ENCODE results near the gene JAKMIP3. TPM values are rescaled to one million over a fixed set of nuclear protein-coding genes. Genes with fewer than 3 reads are reported as not detected.
"Not testable (repeated sequence)": the region's sequence is repeated elsewhere in the genome, so short reads cannot be mapped to it uniquely, and the experiment has no call there.

Gene JAKMIP3
- total and polyA plus RNA-seq, 2 experiments from 2014 or later = 0.26 to 0.42 TPM

- no peak overlapping the region for H3K4me3 ChIP-seq
- no peak for TF ChIP-seq CTCF (IDR thresholded peaks at IDR 0.05; ENCODE audit: low read depth, low read length)
- H3K36me3 ChIP-seq = no peaks in the 10 kb centered on the region
- no peaks in the 10 kb centered on the region for H3K9me3 ChIP-seq (ENCODE audit: low read depth)
- no peaks in the 10 kb centered on the region for H3K27me3 ChIP-seq
- no peak for DNase-seq (ENCODE audit: low read depth in 1 of 2, low spot score in 1 of 2)
- H3K27ac ChIP-seq = no peak overlapping the region
- H3K4me1 ChIP-seq (ENCODE audit: low read depth) = no peaks in the 10 kb centered on the region
These were observed 13.1 kb downstream of the JAKMIP3 start for GRCh38 chr10:132078746-132079345.

- not testable (repeated sequence) for H3K27ac ChIP-seq; H3K4me1 ChIP-seq (ENCODE audit: low read depth); H3K27me3 ChIP-seq; DNase-seq (ENCODE audit: low read depth in 1 of 2, low spot score in 1 of 2); H3K4me3 ChIP-seq; H3K36me3 ChIP-seq; H3K9me3 ChIP-seq (ENCODE audit: low read depth)
These were observed 18.6 kb downstream of the JAKMIP3 start for GRCh38 chr10:132084384-132084783.

GRCh38 chr10:132093236-132093635 is 27.5 kb downstream of the JAKMIP3 start:
- H3K36me3 ChIP-seq; H3K27me3 ChIP-seq; H3K4me1 ChIP-seq (ENCODE audit: low read depth); H3K9me3 ChIP-seq (ENCODE audit: low read depth); DNase-seq (ENCODE audit: low read depth in 1 of 2, low spot score in 1 of 2); H3K4me3 ChIP-seq; H3K27ac ChIP-seq: not testable (repeated sequence)

- no peak for TF ChIP-seq CTCF (IDR thresholded peaks at IDR 0.05; ENCODE audit: low read depth, low read length)
- Histone ChIP-seq H3K27me3 (no peaks in the 10 kb centered on the region), H3K27ac (no peak overlapping the region), H3K36me3 (no peaks in the 10 kb centered on the region), H3K4me1 (ENCODE audit: low read depth) (no peaks in the 10 kb centered on the region), H3K4me3 (no peak overlapping the region), H3K9me3 (ENCODE audit: low read depth) (no peaks in the 10 kb centered on the region)
- no peak for DNase-seq (ENCODE audit: low read depth in 1 of 2, low spot score in 1 of 2)
These were observed 29.0 kb downstream of the JAKMIP3 start for GRCh38 chr10:132094581-132095234.

- Histone ChIP-seq H3K4me1 (ENCODE audit: low read depth) (no peaks in the 10 kb centered on the region), H3K27me3 (no peaks in the 10 kb centered on the region), H3K9me3 (ENCODE audit: low read depth) (no peaks in the 10 kb centered on the region), H3K4me3 (no peak overlapping the region), H3K27ac (no peak overlapping the region), H3K36me3 (no peaks in the 10 kb centered on the region)
- TF ChIP-seq CTCF (IDR thresholded peaks at IDR 0.05; ENCODE audit: low read depth, low read length) = no peak
- DNase-seq (ENCODE audit: low read depth in 1 of 2, low spot score in 1 of 2) = no peak
These were observed 29.8 kb downstream of the JAKMIP3 start for GRCh38 chr10:132095403-132096113.

- peak in 1 of 2 donors; percentile 26 for DNase-seq (ENCODE audit: low read depth in 1 of 2, low spot score in 1 of 2)
- no peaks in the 10 kb centered on the region for H3K36me3 ChIP-seq
- H3K27me3 ChIP-seq = no peaks in the 10 kb centered on the region
- H3K4me1 ChIP-seq (ENCODE audit: low read depth) = no peaks in the 10 kb centered on the region
- H3K27ac ChIP-seq = no peak overlapping the region
- no peak overlapping the region for H3K4me3 ChIP-seq
- no peak for TF ChIP-seq CTCF (IDR thresholded peaks at IDR 0.05; ENCODE audit: low read depth, low read length)
- no peaks in the 10 kb centered on the region for H3K9me3 ChIP-seq (ENCODE audit: low read depth)
These were observed 30.5 kb downstream of the JAKMIP3 start for GRCh38 chr10:132096223-132096622.
